Measurements from ENCODE around the gene CDX1. TPM values are rescaled to one million over a fixed set of nuclear protein-coding genes. Genes with fewer than 3 reads are reported as not detected.

CDX1 gene
- total RNA-seq, 1 donor from 2014 or later = not detected

GRCh38 chr5:150206098-150206778, 39.7 kb downstream of the CDX1 start:
- H3K4me3 ChIP-seq (ENCODE audit: low read depth, low read length) = no peak overlapping the region
- no peaks in the 10 kb centered on the region for H3K27me3 ChIP-seq (ENCODE audit: control insufficient read depth, insufficient read depth, low read length)
- no peak for DNase-seq (ENCODE audit: low read depth)
- no peak for FAIRE-seq
- H3K36me3 ChIP-seq (ENCODE audit: control insufficient read depth, insufficient read depth, low read length) = no peaks in the 10 kb centered on the region
- TF ChIP-seq CTCF (IDR thresholded peaks at IDR 0.05; ENCODE audit: insufficient read depth, low read length, severe bottlenecking) = no peak

- Histone ChIP-seq H3K27me3 (ENCODE audit: control insufficient read depth, insufficient read depth, low read length) (no peaks in the 10 kb centered on the region), H3K4me3 (ENCODE audit: low read depth, low read length) (no peak overlapping the region), H3K36me3 (ENCODE audit: control insufficient read depth, insufficient read depth, low read length) (no peaks in the 10 kb centered on the region)
- DNase-seq (ENCODE audit: low read depth) (no peak), FAIRE-seq (no peak)
- TF ChIP-seq CTCF (IDR thresholded peaks at IDR 0.05; ENCODE audit: insufficient read depth, low read length, severe bottlenecking) = no peak
Measured at GRCh38 chr5:150206779-150207115, 40.2 kb downstream of the CDX1 start.

GRCh38 chr5:150208187-150209098, 41.9 kb downstream of the CDX1 start:
- DNase-seq (ENCODE audit: low read depth) (peak; percentile 90), FAIRE-seq (no peak)
- H3K36me3 ChIP-seq (ENCODE audit: control insufficient read depth, insufficient read depth, low read length) = no peaks in the 10 kb centered on the region
- TF ChIP-seq CTCF (IDR thresholded peaks at IDR 0.05; ENCODE audit: insufficient read depth, low read length, severe bottlenecking) = no peak
- H3K4me3 ChIP-seq (ENCODE audit: low read depth, low read length) = no peak overlapping the region
- no peaks in the 10 kb centered on the region for H3K27me3 ChIP-seq (ENCODE audit: control insufficient read depth, insufficient read depth, low read length)

GRCh38 chr5:150209099-150209635, 42.6 kb downstream of the CDX1 start:
- TF ChIP-seq CTCF (IDR thresholded peaks at IDR 0.05; ENCODE audit: insufficient read depth, low read length, severe bottlenecking) = no peak
- H3K4me3 ChIP-seq (ENCODE audit: low read depth, low read length) = no peak overlapping the region
- H3K36me3 ChIP-seq (ENCODE audit: control insufficient read depth, insufficient read depth, low read length) = no peaks in the 10 kb centered on the region
- DNase-seq (ENCODE audit: low read depth) = peak; percentile 92
- FAIRE-seq = no peak
- no peaks in the 10 kb centered on the region for H3K27me3 ChIP-seq (ENCODE audit: control insufficient read depth, insufficient read depth, low read length)

- no peaks in the 10 kb centered on the region for H3K36me3 ChIP-seq (ENCODE audit: control insufficient read depth, insufficient read depth, low read length)
- no peak for TF ChIP-seq CTCF (IDR thresholded peaks at IDR 0.05; ENCODE audit: insufficient read depth, low read length, severe bottlenecking)
- DNase-seq (ENCODE audit: low read depth) (no peak), FAIRE-seq (no peak)
- no peak overlapping the region for H3K4me3 ChIP-seq (ENCODE audit: low read depth, low read length)
- H3K27me3 ChIP-seq (ENCODE audit: control insufficient read depth, insufficient read depth, low read length) = no peaks in the 10 kb centered on the region
Measured at GRCh38 chr5:150210644-150211043, 44.1 kb downstream of the CDX1 start.

Data from bronchial epithelial cell (primary cell).